ENCODE data around the gene SEMA6A.

The SEMA6A gene

GRCh38 chr5:116448870-116449427, 125.7 kb downstream of the SEMA6A start:
- DNase-seq (ENCODE audit: low spot score), result no peak

GRCh38 chr5:116448450-116448849, 126.2 kb downstream of the SEMA6A start:
- DNase-seq (ENCODE audit: low spot score), result no peak
- no peak for TF ChIP-seq CTCF (IDR thresholded peaks at IDR 0.05; ENCODE audit: extremely low read depth, missing control alignments)

More at GRCh38 chr5:116448870-116449427, 125.7 kb downstream of the SEMA6A start:
- no peak for TF ChIP-seq CTCF (IDR thresholded peaks at IDR 0.05; ENCODE audit: extremely low read depth, missing control alignments)

DNA sequence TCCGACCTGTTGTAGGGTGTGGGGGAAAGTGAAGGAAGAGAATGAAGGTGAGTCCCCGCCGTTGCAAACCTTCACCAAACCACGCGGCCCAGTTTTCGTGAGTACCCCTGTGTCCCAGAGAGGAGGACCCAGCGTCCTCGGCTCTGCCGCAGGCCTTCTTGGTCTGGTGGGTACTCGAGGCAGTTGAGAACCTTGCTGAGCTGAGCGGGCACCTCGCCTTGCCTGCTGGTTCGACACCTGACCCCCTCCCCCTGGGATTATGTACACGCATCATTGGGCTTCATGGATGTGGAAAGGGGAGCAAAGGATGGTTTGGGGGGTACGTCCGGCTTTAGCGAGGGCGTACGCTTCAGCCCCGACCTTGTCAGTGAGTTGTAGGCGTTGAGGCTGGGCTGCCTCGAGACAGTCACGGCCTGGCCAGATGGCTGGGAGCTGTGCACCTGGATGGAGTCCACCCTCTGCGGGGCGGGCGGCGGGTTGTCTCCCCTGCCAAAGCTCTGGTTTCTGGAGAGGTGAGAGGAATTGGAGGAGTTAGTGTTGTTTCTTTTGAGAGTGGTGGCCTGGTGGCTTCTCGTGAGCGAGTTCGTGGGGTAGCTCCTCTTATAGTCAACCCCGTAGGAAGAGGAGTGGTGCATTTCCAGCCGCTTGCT, 128.1 kb downstream of the SEMA6A start:
- no peak for DNase-seq (ENCODE audit: low spot score)
- TF ChIP-seq CTCF (IDR thresholded peaks at IDR 0.05; ENCODE audit: extremely low read depth, missing control alignments), result no peak

- DNase-seq (ENCODE audit: low spot score), result no peak
Observed at GRCh38 chr5:116445311-116445710, 129.3 kb downstream of the SEMA6A start.

GRCh38 chr5:116444373-116445295, 130.0 kb downstream of the SEMA6A start:
- DNase-seq (ENCODE audit: low spot score), result no peak
- TF ChIP-seq CTCF (IDR thresholded peaks at IDR 0.05; ENCODE audit: extremely low read depth, missing control alignments), result no peak

More at GRCh38 chr5:116445311-116445710, 129.3 kb downstream of the SEMA6A start:
- TF ChIP-seq CTCF (IDR thresholded peaks at IDR 0.05; ENCODE audit: extremely low read depth, missing control alignments), result no peak

- DNase-seq (ENCODE audit: low spot score), result no peak
- TF ChIP-seq CTCF (IDR thresholded peaks at IDR 0.05; ENCODE audit: extremely low read depth, missing control alignments), result no peak
Observed at GRCh38 chr5:116442931-116443551, 131.6 kb downstream of the SEMA6A start.

Measured in GM20000 (cell line).